Measurements from ENCODE around the gene ZFP62. TPM values are rescaled to one million over a fixed set of nuclear protein-coding genes. Genes with fewer than 3 reads are reported as not detected.

Gene ZFP62
- 10 to 100 TPM; 19.6 to 41.2 (median 26.1) TPM for total RNA-seq

GRCh38 chr5:180860887-180861822 lies at the start of gene ZFP62:
Gene ZFP62 (minus strand): TSS chr5:180861276. CDS start chr5:180861219, 57 bp downstream.
- no peaks in the 10 kb centered on the region for H3K9me3 ChIP-seq
- DNase-seq = peak; percentile 92 to 98
- H3K4me1 ChIP-seq = peaks cover 8 to 15% (median 9%) of the 10 kb centered on the region in 4 donors
- TF ChIP-seq, protein P1, sequence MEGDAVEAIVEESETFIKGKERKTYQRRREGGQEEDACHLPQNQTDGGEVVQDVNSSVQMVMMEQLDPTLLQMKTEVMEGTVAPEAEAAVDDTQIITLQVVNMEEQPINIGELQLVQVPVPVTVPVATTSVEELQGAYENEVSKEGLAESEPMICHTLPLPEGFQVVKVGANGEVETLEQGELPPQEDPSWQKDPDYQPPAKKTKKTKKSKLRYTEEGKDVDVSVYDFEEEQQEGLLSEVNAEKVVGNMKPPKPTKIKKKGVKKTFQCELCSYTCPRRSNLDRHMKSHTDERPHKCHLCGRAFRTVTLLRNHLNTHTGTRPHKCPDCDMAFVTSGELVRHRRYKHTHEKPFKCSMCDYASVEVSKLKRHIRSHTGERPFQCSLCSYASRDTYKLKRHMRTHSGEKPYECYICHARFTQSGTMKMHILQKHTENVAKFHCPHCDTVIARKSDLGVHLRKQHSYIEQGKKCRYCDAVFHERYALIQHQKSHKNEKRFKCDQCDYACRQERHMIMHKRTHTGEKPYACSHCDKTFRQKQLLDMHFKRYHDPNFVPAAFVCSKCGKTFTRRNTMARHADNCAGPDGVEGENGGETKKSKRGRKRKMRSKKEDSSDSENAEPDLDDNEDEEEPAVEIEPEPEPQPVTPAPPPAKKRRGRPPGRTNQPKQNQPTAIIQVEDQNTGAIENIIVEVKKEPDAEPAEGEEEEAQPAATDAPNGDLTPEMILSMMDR (IDR thresholded peaks at IDR 0.05) = peak in 3 of 6 experiments; percentile 14 to 40 (median 36)
- TF ChIP-seq EP300 (IDR thresholded peaks at IDR 0.05) (peak in 1 of 4 donors; percentile 14), POLR2A (IDR thresholded peaks at IDR 0.05) (peak in 1 of 4 donors; percentile 76), POLR2AphosphoS5 (IDR thresholded peaks at IDR 0.05) (peak; percentile 29 to 76)
- WGBS, 2 donors = 0% methylated on average over 16 to 60 of the region's 84 CpGs
- peaks cover 0 to 9% (median 0%) of the 10 kb centered on the region in 4 donors for H3K36me3 ChIP-seq
- peak within 1 kb of the TSS; percentile 87 to 96 (median 92) for H3K27ac ChIP-seq
- peak; percentile 98 for ATAC-seq (ENCODE audit: low FRiP score in 2 of 2)
- H3K27me3 ChIP-seq = no peaks in the 10 kb centered on the region
- peak within 1 kb of the TSS; percentile 58 to 100 (median 92) for H3K4me3 ChIP-seq

DNA sequence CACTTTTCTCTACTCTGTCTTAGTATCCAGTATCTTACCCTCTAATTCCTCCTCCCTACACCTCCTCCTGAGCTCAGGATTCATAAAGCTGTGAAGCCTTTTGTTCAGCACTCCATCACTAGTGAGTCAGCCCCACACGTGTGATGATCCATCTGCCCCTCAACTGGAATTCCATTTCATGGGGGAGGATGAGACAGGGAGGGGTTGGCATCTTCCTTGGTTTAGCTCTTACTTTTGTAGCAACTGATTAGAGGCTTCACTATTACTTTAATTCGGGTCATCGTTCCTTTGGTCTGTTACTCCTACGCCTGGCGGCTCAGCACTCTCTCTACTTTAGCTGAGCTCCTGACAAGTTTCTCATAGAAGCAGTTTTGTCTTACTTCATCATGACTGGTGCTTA lies 49.7 kb upstream of the ZFP62 start:
- Histone ChIP-seq H3K4me1 (peaks cover 14 to 29% (median 16%) of the 10 kb centered on the region in 4 donors), H3K9me3 (no peaks in the 10 kb centered on the region), H3K27ac (peak overlapping the region; percentile 48 to 86 (median 75)), H3K36me3 (peaks cover 0 to 4% (median 0%) of the 10 kb centered on the region in 4 donors), H3K27me3 (no peaks in the 10 kb centered on the region), H3K4me3 (no peak overlapping the region)
- WGBS, 2 donors = 85 to 88% methylated on average over 5 of the region's 5 CpGs
- no peak for TF ChIP-seq POLR2A (IDR thresholded peaks at IDR 0.05)
- TF ChIP-seq POLR2AphosphoS5 (IDR thresholded peaks at IDR 0.05) = no peak
- TF ChIP-seq EP300 (IDR thresholded peaks at IDR 0.05) = no peak
- TF ChIP-seq, protein P1 (IDR thresholded peaks at IDR 0.05) = no peak
- ATAC-seq (ENCODE audit: low FRiP score in 2 of 2) (no peak), DNase-seq (no peak)

DNA sequence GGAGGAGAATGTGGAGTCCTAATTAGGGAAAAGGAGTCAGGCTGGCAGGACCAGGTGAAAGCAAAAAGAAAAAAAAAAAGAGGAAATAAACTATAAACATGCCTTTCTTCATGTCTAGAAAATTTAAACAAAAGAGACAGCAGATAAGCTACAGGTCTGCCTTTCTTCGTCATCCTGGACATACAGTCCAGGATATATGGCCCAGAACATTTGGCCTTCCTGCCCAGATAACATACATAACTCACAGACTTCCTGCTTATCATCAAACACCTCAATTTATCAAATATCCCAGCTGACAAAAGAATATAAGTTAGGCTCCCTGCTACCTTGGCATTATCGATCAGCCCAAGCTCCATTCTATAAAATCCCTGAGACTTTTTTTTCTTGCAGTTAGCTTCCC lies 49.1 kb upstream of the ZFP62 start:
- Histone ChIP-seq H3K27me3 (no peaks in the 10 kb centered on the region), H3K9me3 (no peaks in the 10 kb centered on the region), H3K4me3 (peak overlapping the region in 1 of 4 donors; percentile 22), H3K4me1 (peaks cover 14 to 29% (median 16%) of the 10 kb centered on the region in 4 donors), H3K27ac (peak overlapping the region; percentile 71 to 86 (median 76)), H3K36me3 (peaks cover 0 to 4% (median 0%) of the 10 kb centered on the region in 4 donors)
- 39 to 49% methylated on average over 2 of the region's 2 CpGs for WGBS, 2 donors
- ATAC-seq (ENCODE audit: low FRiP score in 2 of 2) (no peak), DNase-seq (no peak)
- TF ChIP-seq, protein P1 (IDR thresholded peaks at IDR 0.05) = no peak
- TF ChIP-seq EP300 (IDR thresholded peaks at IDR 0.05) = peak in 2 of 4 donors; percentile 16 to 76
- TF ChIP-seq POLR2A (IDR thresholded peaks at IDR 0.05) = no peak
- peak in 1 of 2 donors; percentile 19 for TF ChIP-seq POLR2AphosphoS5 (IDR thresholded peaks at IDR 0.05)

- DNase-seq (no peak), ATAC-seq (ENCODE audit: low FRiP score in 2 of 2) (no peak)
- Histone ChIP-seq H3K27ac (peak overlapping the region; percentile 71 to 86 (median 76)), H3K9me3 (no peaks in the 10 kb centered on the region), H3K4me1 (peaks cover 14 to 29% (median 16%) of the 10 kb centered on the region in 4 donors), H3K36me3 (peaks cover 0 to 2% (median 0%) of the 10 kb centered on the region in 4 donors), H3K27me3 (no peaks in the 10 kb centered on the region), H3K4me3 (peak overlapping the region in 1 of 4 donors; percentile 22)
- no peak for TF ChIP-seq EP300 (IDR thresholded peaks at IDR 0.05)
- TF ChIP-seq POLR2AphosphoS5 (IDR thresholded peaks at IDR 0.05) = no peak
- 33 to 41% methylated on average over 5 of the region's 5 CpGs for WGBS, 2 donors
Measured at GRCh38 chr5:180909782-180910181, 48.7 kb upstream of the ZFP62 start.
